ENCODE results near the gene SLIT3. TPM values are rescaled to one million over a fixed set of nuclear protein-coding genes. Genes with fewer than 3 reads are reported as not detected.
A peak's percentile ranks its signal among the peaks of the same experiment; 100 is the strongest.

Gene SLIT3
- total and polyA plus RNA-seq, 4 donors: 4.6 to 48.5 (median 19.8) TPM

DNA sequence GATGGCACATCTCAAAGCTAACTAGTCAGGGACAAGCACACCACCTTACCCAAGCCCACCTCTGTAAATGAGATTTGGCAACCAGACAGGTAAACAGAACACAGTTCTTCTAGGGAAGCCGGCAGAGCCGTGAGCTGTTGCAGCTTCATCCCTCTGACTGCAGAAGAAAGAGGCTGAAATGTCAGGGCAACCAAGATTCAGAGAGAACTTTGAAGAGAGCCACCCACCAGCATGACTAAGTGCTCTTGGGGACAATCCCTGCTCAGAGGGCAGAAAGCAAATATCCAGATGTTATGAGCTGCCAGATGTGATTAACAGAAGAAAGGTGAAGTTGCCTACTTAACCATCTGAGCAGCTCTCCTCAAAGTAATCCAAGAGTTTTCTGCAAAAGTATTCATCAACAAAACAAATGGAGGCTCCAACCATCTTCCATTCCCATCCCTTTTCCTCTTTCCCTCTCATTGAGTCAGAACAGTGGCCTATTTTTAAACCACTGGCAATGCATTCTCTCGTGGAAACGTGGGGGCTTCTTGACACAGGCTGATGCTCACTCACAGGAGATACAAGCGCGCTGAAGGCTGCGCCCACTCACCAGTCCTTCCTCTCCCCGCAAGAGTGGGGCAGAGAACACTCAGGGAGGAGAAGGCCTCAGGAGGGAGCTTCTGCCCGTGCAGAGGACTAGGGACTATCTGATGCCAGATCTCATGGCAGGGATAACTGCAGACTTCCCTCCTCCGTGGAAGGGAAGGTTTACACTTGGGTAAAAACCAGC lies 57.1 kb downstream of the SLIT3 start:
- ATAC-seq (ENCODE audit: insufficient read depth, low FRiP score) (no peak), DNase-seq (no peak)
- Histone ChIP-seq H3K9me3 (ENCODE audit: control insufficient read depth in 4 of 4, insufficient read depth in 3 of 4, low read length in 3 of 4) (peaks cover 0 to under 1% (median 0%) of the 10 kb centered on the region in 4 donors), H3K4me3 (no peak overlapping the region), H3K27me3 (ENCODE audit: control insufficient read depth in 3 of 3, insufficient read depth in 3 of 3, low read length in 2 of 3) (peaks cover 0 to 5% (median 0%) of the 10 kb centered on the region in 3 donors), H3K9ac (ENCODE audit: insufficient read depth in 1 of 2, low read length in 2 of 2) (no peak overlapping the region), H3K4me1 (ENCODE audit: control insufficient read depth in 5 of 5, insufficient read depth in 5 of 5, low read length in 5 of 5) (peaks cover 0 to 24% (median 5%) of the 10 kb centered on the region in 5 donors), H3K36me3 (ENCODE audit: control insufficient read depth in 4 of 4, insufficient read depth in 4 of 4, low read length in 4 of 4) (peaks cover 0 to 4% (median under 1%) of the 10 kb centered on the region in 4 donors), H3K27ac (ENCODE audit: low read depth in 1 of 2, low read length in 1 of 2) (no peak overlapping the region)
- WGBS, 2 donors: 83 to 90% methylated on average over 10 of the region's 10 CpGs
- TF ChIP-seq, protein P1, sequence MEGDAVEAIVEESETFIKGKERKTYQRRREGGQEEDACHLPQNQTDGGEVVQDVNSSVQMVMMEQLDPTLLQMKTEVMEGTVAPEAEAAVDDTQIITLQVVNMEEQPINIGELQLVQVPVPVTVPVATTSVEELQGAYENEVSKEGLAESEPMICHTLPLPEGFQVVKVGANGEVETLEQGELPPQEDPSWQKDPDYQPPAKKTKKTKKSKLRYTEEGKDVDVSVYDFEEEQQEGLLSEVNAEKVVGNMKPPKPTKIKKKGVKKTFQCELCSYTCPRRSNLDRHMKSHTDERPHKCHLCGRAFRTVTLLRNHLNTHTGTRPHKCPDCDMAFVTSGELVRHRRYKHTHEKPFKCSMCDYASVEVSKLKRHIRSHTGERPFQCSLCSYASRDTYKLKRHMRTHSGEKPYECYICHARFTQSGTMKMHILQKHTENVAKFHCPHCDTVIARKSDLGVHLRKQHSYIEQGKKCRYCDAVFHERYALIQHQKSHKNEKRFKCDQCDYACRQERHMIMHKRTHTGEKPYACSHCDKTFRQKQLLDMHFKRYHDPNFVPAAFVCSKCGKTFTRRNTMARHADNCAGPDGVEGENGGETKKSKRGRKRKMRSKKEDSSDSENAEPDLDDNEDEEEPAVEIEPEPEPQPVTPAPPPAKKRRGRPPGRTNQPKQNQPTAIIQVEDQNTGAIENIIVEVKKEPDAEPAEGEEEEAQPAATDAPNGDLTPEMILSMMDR (IDR thresholded peaks at IDR 0.05; ENCODE audit: control extremely low read depth, extremely low read depth): no peak

DNA sequence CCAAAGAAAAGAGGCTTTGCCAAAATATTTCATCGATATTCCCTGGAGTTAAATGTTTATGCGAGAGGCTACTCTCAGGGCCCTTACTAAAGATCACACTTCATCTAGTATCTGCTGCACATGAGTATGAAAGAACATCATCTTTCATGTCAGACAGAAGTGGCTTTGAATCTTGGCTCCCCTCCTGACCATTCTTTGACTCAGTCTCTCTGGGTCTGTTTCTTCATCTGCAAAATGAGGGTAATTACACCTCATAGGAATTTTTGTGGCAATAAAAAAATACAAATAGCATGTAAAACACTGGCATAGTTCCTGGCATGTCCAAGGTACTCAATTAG lies 58.1 kb downstream of the SLIT3 start:
- WGBS, 2 donors: 70 to 85% methylated on average over 2 of the region's 2 CpGs
- TF ChIP-seq, protein P1 (IDR thresholded peaks at IDR 0.05; ENCODE audit: control extremely low read depth, extremely low read depth): no peak
- no peak overlapping the region for H3K4me3 ChIP-seq
- peaks cover 0 to 3% (median 0%) of the 10 kb centered on the region in 4 donors for H3K9me3 ChIP-seq (ENCODE audit: control insufficient read depth in 4 of 4, insufficient read depth in 3 of 4, low read length in 3 of 4)
- H3K27me3 ChIP-seq (ENCODE audit: control insufficient read depth in 3 of 3, insufficient read depth in 3 of 3, low read length in 2 of 3): peaks cover 0 to 5% (median 0%) of the 10 kb centered on the region in 3 donors
- peak in 2 of 3 donors; percentile 43 to 50 for DNase-seq
- H3K27ac ChIP-seq (ENCODE audit: low read depth in 1 of 2, low read length in 1 of 2): no peak overlapping the region
- no peak for ATAC-seq (ENCODE audit: insufficient read depth, low FRiP score)
- no peak overlapping the region for H3K9ac ChIP-seq (ENCODE audit: insufficient read depth in 1 of 2, low read length in 2 of 2)
- H3K4me1 ChIP-seq (ENCODE audit: control insufficient read depth in 5 of 5, insufficient read depth in 5 of 5, low read length in 5 of 5): peaks cover 0 to 21% (median 5%) of the 10 kb centered on the region in 5 donors
- H3K36me3 ChIP-seq (ENCODE audit: control insufficient read depth in 4 of 4, insufficient read depth in 4 of 4, low read length in 4 of 4): peaks cover 0 to 6% (median under 1%) of the 10 kb centered on the region in 4 donors

DNA sequence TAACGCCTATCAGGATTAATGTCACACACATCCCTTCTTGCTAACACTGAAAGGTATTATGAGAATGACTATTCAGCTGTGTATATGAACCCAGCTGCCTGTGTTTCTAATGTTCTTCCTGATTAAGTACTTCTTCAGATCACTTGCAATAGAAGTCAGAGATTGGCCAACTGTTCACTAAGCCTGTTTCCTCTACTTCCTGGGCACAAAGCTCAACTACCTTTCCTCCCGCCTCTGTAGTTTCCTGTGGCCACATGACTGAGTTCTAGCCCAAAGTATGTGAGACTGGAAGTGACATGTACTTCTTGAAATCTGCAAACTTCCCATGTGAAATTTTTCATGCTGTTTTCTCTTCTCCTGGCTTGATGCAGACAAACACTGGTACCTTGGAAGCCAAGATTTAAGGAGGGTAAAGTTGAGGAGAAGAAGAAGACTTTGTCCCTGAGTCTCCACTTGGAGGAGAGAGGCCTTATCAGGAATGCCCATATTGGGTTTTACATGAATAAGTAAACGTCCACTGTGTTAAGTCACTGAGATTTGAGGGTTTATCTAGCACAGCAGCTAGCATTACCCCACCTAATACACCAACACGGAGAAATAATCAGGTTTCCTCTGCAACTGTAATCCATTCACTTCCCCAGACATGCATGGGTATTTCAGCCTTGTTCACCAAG lies 58.6 kb downstream of the SLIT3 start:
- H3K27ac ChIP-seq (ENCODE audit: low read depth in 1 of 2, low read length in 1 of 2): no peak overlapping the region
- WGBS, 2 donors: 34 to 35% methylated on average over 4 of the region's 4 CpGs

More for the DNA sequence above, 58.6 kb downstream of the SLIT3 start:
- Histone ChIP-seq H3K9me3 (ENCODE audit: control insufficient read depth in 4 of 4, insufficient read depth in 3 of 4, low read length in 3 of 4) (peaks cover 0 to 3% (median 1%) of the 10 kb centered on the region in 4 donors), H3K4me3 (no peak overlapping the region), H3K4me1 (ENCODE audit: control insufficient read depth in 5 of 5, insufficient read depth in 5 of 5, low read length in 5 of 5) (peaks cover 0 to 21% (median 5%) of the 10 kb centered on the region in 5 donors), H3K36me3 (ENCODE audit: control insufficient read depth in 4 of 4, insufficient read depth in 4 of 4, low read length in 4 of 4) (peaks cover 0 to 11% (median 3%) of the 10 kb centered on the region in 4 donors), H3K9ac (ENCODE audit: insufficient read depth in 1 of 2, low read length in 2 of 2) (no peak overlapping the region), H3K27me3 (ENCODE audit: control insufficient read depth in 3 of 3, insufficient read depth in 3 of 3, low read length in 2 of 3) (peaks cover 0 to 5% (median 0%) of the 10 kb centered on the region in 3 donors)
- DNase-seq: no peak
- TF ChIP-seq, protein P1 (IDR thresholded peaks at IDR 0.05; ENCODE audit: control extremely low read depth, extremely low read depth): no peak
- no peak for ATAC-seq (ENCODE audit: insufficient read depth, low FRiP score)
